Peyer's patch (tissue), 4 donors: ENCODE results near the gene FKBP9.
"Not testable (repeated sequence)": the region's sequence is repeated elsewhere in the genome, so short reads cannot be mapped to it uniquely, and the experiment has no call there.

Source experiments
- POLR2A ChIP-seq, 2 donors: fragments of 450-650 bp; IDR thresholded peaks; one replicate each; pipeline ENCODE4 v1.5.1; 2017; ENCODE audit warnings: antibody characterized with exemption in 2 of 2, mild to moderate bottlenecking in 2 of 2, moderate library complexity in 2 of 2
- TF ChIP-seq, protein P1 (sequence below), 6 experiments: fragments of 450-650 bp in 4 of 6; fragments of 200-600 bp in 2 of 6; sonication (generic) in 1 of 6; IDR thresholded peaks; one replicate each; pipeline ENCODE4 v1.5.1; 2017 to 2019; ENCODE audit warnings: antibody characterized with exemption in 6 of 6, mild to moderate bottlenecking in 3 of 6, moderate library complexity in 1 of 6

- TF ChIP-seq, protein P1, sequence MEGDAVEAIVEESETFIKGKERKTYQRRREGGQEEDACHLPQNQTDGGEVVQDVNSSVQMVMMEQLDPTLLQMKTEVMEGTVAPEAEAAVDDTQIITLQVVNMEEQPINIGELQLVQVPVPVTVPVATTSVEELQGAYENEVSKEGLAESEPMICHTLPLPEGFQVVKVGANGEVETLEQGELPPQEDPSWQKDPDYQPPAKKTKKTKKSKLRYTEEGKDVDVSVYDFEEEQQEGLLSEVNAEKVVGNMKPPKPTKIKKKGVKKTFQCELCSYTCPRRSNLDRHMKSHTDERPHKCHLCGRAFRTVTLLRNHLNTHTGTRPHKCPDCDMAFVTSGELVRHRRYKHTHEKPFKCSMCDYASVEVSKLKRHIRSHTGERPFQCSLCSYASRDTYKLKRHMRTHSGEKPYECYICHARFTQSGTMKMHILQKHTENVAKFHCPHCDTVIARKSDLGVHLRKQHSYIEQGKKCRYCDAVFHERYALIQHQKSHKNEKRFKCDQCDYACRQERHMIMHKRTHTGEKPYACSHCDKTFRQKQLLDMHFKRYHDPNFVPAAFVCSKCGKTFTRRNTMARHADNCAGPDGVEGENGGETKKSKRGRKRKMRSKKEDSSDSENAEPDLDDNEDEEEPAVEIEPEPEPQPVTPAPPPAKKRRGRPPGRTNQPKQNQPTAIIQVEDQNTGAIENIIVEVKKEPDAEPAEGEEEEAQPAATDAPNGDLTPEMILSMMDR (IDR thresholded peaks at IDR 0.05), result not testable (repeated sequence)
- not testable (repeated sequence) for TF ChIP-seq POLR2A (IDR thresholded peaks at IDR 0.05)
These were observed 46.9 kb downstream of the FKBP9 start for GRCh38 chr7:33004104-33004616.
